ENCODE results near the gene TMC4. TPM values are rescaled to one million over a fixed set of nuclear protein-coding genes. Genes with fewer than 3 reads are reported as not detected.
"Not testable (repeated sequence)": the region's sequence is repeated elsewhere in the genome, so short reads cannot be mapped to it uniquely, and the experiment has no call there.

The TMC4 gene
- total RNA-seq, 1 donor from 2014 or later = 0.83 TPM

GRCh38 chr19:54186351-54186750 is 13.4 kb upstream of the TMC4 start:
- H3K4me3 Mint-ChIP-seq = peak overlapping the region; percentile 37
- H3K36me3 Mint-ChIP-seq (ENCODE audit: low read depth) = peaks cover 27% of the 10 kb centered on the region
- H3K27me3 Mint-ChIP-seq (ENCODE audit: insufficient read depth) = no peaks in the 10 kb centered on the region
- H3K4me1 Mint-ChIP-seq (ENCODE audit: low read depth) = peaks cover 17% of the 10 kb centered on the region
- no peaks in the 10 kb centered on the region for H3K9me3 Mint-ChIP-seq
- intact Hi-C loops (cut with micrococcal nuclease) = no loop called here
- DNase-seq (ENCODE audit: low spot score) = no peak
- peak overlapping the region; percentile 23 for H3K27ac Mint-ChIP-seq

GRCh38 chr19:54183431-54183830 is 10.5 kb upstream of the TMC4 start:
- no peak for DNase-seq (ENCODE audit: low spot score)
- Mint-ChIP-seq H3K4me3 (no peak overlapping the region), H3K27me3 (ENCODE audit: insufficient read depth) (no peaks in the 10 kb centered on the region), H3K27ac (no peak overlapping the region), H3K4me1 (ENCODE audit: low read depth) (peaks cover 17% of the 10 kb centered on the region), H3K36me3 (ENCODE audit: low read depth) (peaks cover 38% of the 10 kb centered on the region), H3K9me3 (no peaks in the 10 kb centered on the region)
- intact Hi-C loops (cut with micrococcal nuclease) = no loop called here

- H3K4me3 Mint-ChIP-seq; H3K27ac Mint-ChIP-seq; H3K4me1 Mint-ChIP-seq (ENCODE audit: low read depth); H3K27me3 Mint-ChIP-seq (ENCODE audit: insufficient read depth); DNase-seq (ENCODE audit: low spot score); H3K9me3 Mint-ChIP-seq; intact Hi-C loops (cut with micrococcal nuclease): not testable (repeated sequence)
- peaks cover 36% of the 10 kb centered on the region for H3K36me3 Mint-ChIP-seq (ENCODE audit: low read depth)
Observed at GRCh38 chr19:54181894-54182293, 8.9 kb upstream of the TMC4 start.

- Mint-ChIP-seq H3K4me1 (ENCODE audit: low read depth) (no peaks in the 10 kb centered on the region), H3K36me3 (ENCODE audit: low read depth) (peaks cover 34% of the 10 kb centered on the region), H3K9me3 (no peaks in the 10 kb centered on the region), H3K27me3 (ENCODE audit: insufficient read depth) (no peaks in the 10 kb centered on the region), H3K27ac (no peak overlapping the region), H3K4me3 (no peak overlapping the region)
- intact Hi-C loops (cut with micrococcal nuclease) = no loop called here
- DNase-seq (ENCODE audit: low spot score) = no peak
Observed at GRCh38 chr19:54180691-54181091, 7.7 kb upstream of the TMC4 start.

GRCh38 chr19:54179921-54180461 is 7.0 kb upstream of the TMC4 start:
- intact Hi-C loops (cut with micrococcal nuclease) = no loop called here
- Mint-ChIP-seq H3K27ac (no peak overlapping the region), H3K4me1 (ENCODE audit: low read depth) (no peaks in the 10 kb centered on the region), H3K4me3 (no peak overlapping the region), H3K36me3 (ENCODE audit: low read depth) (peaks cover 31% of the 10 kb centered on the region), H3K27me3 (ENCODE audit: insufficient read depth) (no peaks in the 10 kb centered on the region), H3K9me3 (no peaks in the 10 kb centered on the region)
- DNase-seq (ENCODE audit: low spot score) = no peak

- intact Hi-C loops (cut with micrococcal nuclease) = no loop called here
- DNase-seq (ENCODE audit: low spot score) = no peak
- no peak overlapping the region for H3K4me3 Mint-ChIP-seq
- H3K27me3 Mint-ChIP-seq (ENCODE audit: insufficient read depth) = peaks cover 2% of the 10 kb centered on the region
- peaks cover 31% of the 10 kb centered on the region for H3K36me3 Mint-ChIP-seq (ENCODE audit: low read depth)
- H3K4me1 Mint-ChIP-seq (ENCODE audit: low read depth) = no peaks in the 10 kb centered on the region
- H3K9me3 Mint-ChIP-seq = no peaks in the 10 kb centered on the region
- no peak overlapping the region for H3K27ac Mint-ChIP-seq
Observed at GRCh38 chr19:54179262-54179852, 6.4 kb upstream of the TMC4 start.

- H3K27ac Mint-ChIP-seq = no peak overlapping the region
- no peaks in the 10 kb centered on the region for H3K4me1 Mint-ChIP-seq (ENCODE audit: low read depth)
- H3K27me3 Mint-ChIP-seq (ENCODE audit: insufficient read depth) = peaks cover 2% of the 10 kb centered on the region
- no peaks in the 10 kb centered on the region for H3K9me3 Mint-ChIP-seq
- no peak overlapping the region for H3K4me3 Mint-ChIP-seq
- H3K36me3 Mint-ChIP-seq (ENCODE audit: low read depth) = peaks cover 25% of the 10 kb centered on the region
- no peak for DNase-seq (ENCODE audit: low spot score)
- intact Hi-C loops (cut with micrococcal nuclease) = no loop called here
Observed at GRCh38 chr19:54178581-54179261, 5.8 kb upstream of the TMC4 start.

- peaks cover 2% of the 10 kb centered on the region for H3K27me3 Mint-ChIP-seq (ENCODE audit: insufficient read depth)
- intact Hi-C loops (cut with micrococcal nuclease) = no loop called here
Observed at GRCh38 chr19:54173951-54174834, 1.2 kb upstream of the TMC4 start.

GRCh38 chr19:54173359-54173699 is 369 bp upstream of the TMC4 start:
- Mint-ChIP-seq H3K4me3 (no peak overlapping the region), H3K9me3 (no peaks in the 10 kb centered on the region), H3K27ac (no peak overlapping the region), H3K4me1 (ENCODE audit: low read depth) (peaks cover under 1% of the 10 kb centered on the region), H3K36me3 (ENCODE audit: low read depth) (peaks cover 8% of the 10 kb centered on the region), H3K27me3 (ENCODE audit: insufficient read depth) (peaks cover 2% of the 10 kb centered on the region)
- intact Hi-C loops (cut with micrococcal nuclease) = no loop called here
- DNase-seq (ENCODE audit: low spot score) = no peak

More at GRCh38 chr19:54173951-54174834, 1.2 kb upstream of the TMC4 start:
- H3K4me3 Mint-ChIP-seq = no peak overlapping the region
- H3K9me3 Mint-ChIP-seq = no peaks in the 10 kb centered on the region
- H3K27ac Mint-ChIP-seq = no peak overlapping the region
- H3K36me3 Mint-ChIP-seq (ENCODE audit: low read depth) = peaks cover 13% of the 10 kb centered on the region
- DNase-seq (ENCODE audit: low spot score) = no peak
- H3K4me1 Mint-ChIP-seq (ENCODE audit: low read depth) = no peaks in the 10 kb centered on the region

- H3K4me3 Mint-ChIP-seq; H3K27me3 Mint-ChIP-seq (ENCODE audit: insufficient read depth); H3K4me1 Mint-ChIP-seq (ENCODE audit: low read depth); H3K9me3 Mint-ChIP-seq; DNase-seq (ENCODE audit: low spot score); H3K27ac Mint-ChIP-seq; intact Hi-C loops (cut with micrococcal nuclease); H3K36me3 Mint-ChIP-seq (ENCODE audit: low read depth): not testable (repeated sequence)
Observed at GRCh38 chr19:54171736-54172431, 1.1 kb downstream of the TMC4 start.

GRCh38 chr19:54169149-54169740 is 3.7 kb downstream of the TMC4 start:
- Mint-ChIP-seq H3K4me1 (ENCODE audit: low read depth) (peaks cover 11% of the 10 kb centered on the region), H3K36me3 (ENCODE audit: low read depth) (no peaks in the 10 kb centered on the region), H3K27ac (no peak overlapping the region), H3K9me3 (no peaks in the 10 kb centered on the region), H3K27me3 (ENCODE audit: insufficient read depth) (peaks cover 2% of the 10 kb centered on the region), H3K4me3 (no peak overlapping the region)
- no peak for DNase-seq (ENCODE audit: low spot score)
- intact Hi-C loops (cut with micrococcal nuclease) = loop anchor here (10.0 kb wide), 1 partner anchor 916 kb away; no protein-coding TSS in a partner anchor

- intact Hi-C loops (cut with micrococcal nuclease) = loop anchor here (1.0 to 10.0 kb wide), 4 partner anchors 22 to 916 kb away; no protein-coding TSS in a partner anchor
- H3K4me3 Mint-ChIP-seq = no peak overlapping the region
- H3K4me1 Mint-ChIP-seq (ENCODE audit: low read depth) = peaks cover 15% of the 10 kb centered on the region
- peak; percentile 81 for DNase-seq (ENCODE audit: low spot score)
- H3K27me3 Mint-ChIP-seq (ENCODE audit: insufficient read depth) = peaks cover 2% of the 10 kb centered on the region
- no peak overlapping the region for H3K27ac Mint-ChIP-seq
- no peaks in the 10 kb centered on the region for H3K36me3 Mint-ChIP-seq (ENCODE audit: low read depth)
- no peaks in the 10 kb centered on the region for H3K9me3 Mint-ChIP-seq
Observed at GRCh38 chr19:54168174-54168917, 4.6 kb downstream of the TMC4 start.
